H1 (cell line): Measurements from ENCODE around the gene GFRA4. TPM values are rescaled to one million over a fixed set of nuclear protein-coding genes. Genes with fewer than 3 reads are reported as not detected.

ENCODE experiments used
- CTCF ChIA-PET: fragments of 300-600 bp; sonication (Branson Sonifier 250); formaldehyde crosslinking; loops from one replicate; lab custom pipeline; 2021; ENCODE audit not compliant: partially characterized antibody; lab: Charles Lee
- POLR2A ChIA-PET: fragments of 300-600 bp; sonication (Branson Sonifier 250); formaldehyde crosslinking; loops from one replicate; lab custom pipeline; 2021; ENCODE audit warnings: inconsistent platforms; ENCODE audit not compliant: partially characterized antibody; lab: Charles Lee
- DNase-seq, 2 experiments: peaks; one replicate each; pipeline versions ENCODE4 v3.0.0 to v3.0.0-alpha.2; 2010 to 2022; ENCODE audit warnings: low spot score in 2 of 2, low read depth in 1 of 2, mixed read lengths in 1 of 2
- FAIRE-seq: peaks from 2 replicates; lab custom pipeline; 2011; peaks lifted over from hg19 to GRCh38; lab: Jason Lieb, UNC
- H2AFZ ChIP-seq: 2 replicates; pipeline ENCODE4 v1.8.1; 2012; ENCODE audit warnings: low read length, inconsistent platforms
- H2AK5ac ChIP-seq: 2 replicates; pipeline ENCODE4 v1.6.1; 2013; ENCODE audit warnings: low read depth, low read length
- H2BK120ac ChIP-seq: replicated peaks from 2 replicates; pipeline ENCODE3; 2013; ENCODE audit warnings: low read depth, low read length, inconsistent platforms
- H2BK12ac ChIP-seq: 2 replicates; pipeline ENCODE4 v1.6.1; 2013; ENCODE audit warnings: low read depth, low read length
- H2BK15ac ChIP-seq: 2 replicates; pipeline ENCODE4 v1.6.1; 2013; ENCODE audit warnings: low read length
- H2BK20ac ChIP-seq: 2 replicates; pipeline ENCODE4 v1.6.1; 2013; ENCODE audit warnings: low read length
- H2BK5ac ChIP-seq: 2 replicates; pipeline ENCODE4 v1.6.1; 2013; ENCODE audit warnings: low read depth, low read length
- H3K14ac ChIP-seq: 2 replicates; pipeline ENCODE4 v1.6.1; 2013; ENCODE audit warnings: inconsistent platforms; ENCODE audit not compliant: insufficient read length
- H3K18ac ChIP-seq: 2 replicates; pipeline ENCODE4 v1.6.1; 2013; ENCODE audit warnings: low read length; ENCODE audit errors: extremely low read depth
- H3K23ac ChIP-seq: 2 replicates; pipeline ENCODE4 v1.6.1; 2013; ENCODE audit warnings: inconsistent platforms; ENCODE audit not compliant: insufficient read length
- H3K23me2 ChIP-seq: 2 replicates; pipeline ENCODE4 v1.6.1; 2013; ENCODE audit warnings: low read depth, low read length
- H3K27ac ChIP-seq: 2 replicates; pipeline ENCODE4 v1.6.1; 2011; ENCODE audit warnings: low read depth, low read length, inconsistent platforms
- H3K27me3 ChIP-seq, 4 experiments: replicated peaks in 1 of 4; 1 replicate in 1 of 4; 2 replicates in 3 of 4; pipeline versions ENCODE4 v1.6.1 to v1.8.1; 2011 to 2013; ENCODE audit warnings: low read length in 3 of 4, mild to moderate bottlenecking in 3 of 4, inconsistent platforms in 2 of 4, mixed read lengths in 2 of 4, moderate library complexity in 1 of 4; ENCODE audit not compliant: control insufficient read depth in 3 of 4, insufficient read depth in 3 of 4; ENCODE audit errors: extremely low read depth in 1 of 4
- H3K36me3 ChIP-seq, 4 experiments: 2 replicates each; pipeline versions ENCODE4 v1.6.1 to v1.8.1; 2011 to 2013; ENCODE audit warnings: mild to moderate bottlenecking in 4 of 4, low read length in 3 of 4, moderate library complexity in 2 of 4, control low read depth in 1 of 4, inconsistent platforms in 1 of 4; ENCODE audit not compliant: insufficient read depth in 4 of 4, control insufficient read depth in 2 of 4
- H3K4ac ChIP-seq: replicated peaks from 2 replicates; pipeline ENCODE3; 2013; ENCODE audit warnings: low read length, low read depth, mixed read lengths, inconsistent platforms; ENCODE audit not compliant: insufficient read length
- H3K4me1 ChIP-seq, 4 experiments: replicated peaks in 1 of 4; 1 replicate in 1 of 4; 2 replicates in 3 of 4; pipeline versions ENCODE4 v1.6.1 to v1.8.1; 2011 to 2013; ENCODE audit warnings: low read length in 3 of 4, inconsistent platforms in 2 of 4, mixed read lengths in 1 of 4; ENCODE audit not compliant: insufficient read depth in 4 of 4, control insufficient read depth in 3 of 4
- H3K4me2 ChIP-seq, 2 experiments: 2 replicates each; pipeline versions ENCODE4 v1.6.1 to v1.8.1; 2011 to 2013; ENCODE audit warnings: low read depth in 2 of 2, low read length in 2 of 2, control low read depth in 1 of 2, inconsistent platforms in 1 of 2, mild to moderate bottlenecking in 1 of 2; ENCODE audit not compliant: insufficient read depth in 1 of 2
- H3K4me3 ChIP-seq, 4 experiments: fragments of 200-600, 300-600 bp in 1 of 4; sonication (generic), shearing (Covaris generic), sonication (Bioruptor Twin) in 1 of 4; 2 replicates each; pipeline versions ENCODE4 v1.5.1 to v1.8.1; 2011 to 2016; ENCODE audit warnings: low read length in 4 of 4, low read depth in 3 of 4, control low read depth in 2 of 4, inconsistent platforms in 2 of 4, mild to moderate bottlenecking in 2 of 4, mixed read lengths in 1 of 4, moderate library complexity in 1 of 4; ENCODE audit not compliant: insufficient read depth in 2 of 4; ENCODE audit errors: extremely low read depth in 1 of 4
- H3K56ac ChIP-seq: replicated peaks from 2 replicates; pipeline ENCODE3; 2013; ENCODE audit warnings: low read depth, mild to moderate bottlenecking, mixed read lengths, low read length, inconsistent platforms; ENCODE audit not compliant: insufficient read length
- H3K79me1 ChIP-seq: 2 replicates; pipeline ENCODE4 v1.6.1; 2013; ENCODE audit warnings: low read depth, low read length, control low read depth
- H3K79me2 ChIP-seq, 2 experiments: 2 replicates each; pipeline versions ENCODE4 v1.6.1 to v1.8.1; 2012 to 2013; ENCODE audit warnings: low read length in 2 of 2, mild to moderate bottlenecking in 2 of 2, inconsistent platforms in 1 of 2; ENCODE audit not compliant: insufficient read depth in 2 of 2, control insufficient read depth in 1 of 2
- H3K9ac ChIP-seq, 4 experiments: replicated peaks in 1 of 4; 1 replicate in 1 of 4; 2 replicates in 3 of 4; pipeline versions ENCODE4 v1.6.1 to v1.8.1; 2011 to 2013; ENCODE audit warnings: low read depth in 3 of 4, low read length in 3 of 4, control low read depth in 2 of 4, mild to moderate bottlenecking in 2 of 4, moderate library complexity in 2 of 4, inconsistent platforms in 1 of 4; ENCODE audit errors: extremely low read depth in 1 of 4
- H3K9me3 ChIP-seq, 2 experiments: 2 replicates each; pipeline versions ENCODE4 v1.6.1 to v1.8.1; 2012 to 2013; ENCODE audit warnings: mild to moderate bottlenecking in 2 of 2, moderate library complexity in 2 of 2, control low read depth in 1 of 2, inconsistent platforms in 1 of 2, low read depth in 1 of 2, low read length in 1 of 2, mixed read lengths in 1 of 2; ENCODE audit not compliant: insufficient read depth in 2 of 2
- H4K20me1 ChIP-seq, 2 experiments: replicated peaks in 1 of 2; 2 replicates each; pipeline versions ENCODE3 to v1.8.1; 2011 to 2013; ENCODE audit warnings: inconsistent platforms in 2 of 2, low read length in 2 of 2, mild to moderate bottlenecking in 1 of 2; ENCODE audit not compliant: insufficient read depth in 2 of 2, control insufficient read depth in 1 of 2
- H4K5ac ChIP-seq: 2 replicates; pipeline ENCODE4 v1.6.1; 2013; ENCODE audit warnings: low read length, low read depth, mixed read lengths, inconsistent platforms; ENCODE audit not compliant: insufficient read length
- H4K8ac ChIP-seq: 2 replicates; pipeline ENCODE4 v1.8.0; 2013; ENCODE audit warnings: mild to moderate bottlenecking, moderate library complexity, low read length, inconsistent platforms; ENCODE audit not compliant: insufficient read depth; ENCODE audit errors: extremely low read depth
- H4K91ac ChIP-seq: replicated peaks from 2 replicates; pipeline ENCODE3; 2013; ENCODE audit warnings: low read length, mixed read lengths, inconsistent platforms; ENCODE audit not compliant: insufficient read length
- EP300 ChIP-seq, 2 experiments: IDR thresholded peaks; 1 replicate in 1 of 2; 2 replicates in 1 of 2; pipeline ENCODE4 v1.6.1; 2011 to 2012; ENCODE audit warnings: low read depth in 2 of 2, low read length in 2 of 2, mild to moderate bottlenecking in 2 of 2, borderline replicate concordance in 1 of 2, inconsistent platforms in 1 of 2, moderate library complexity in 1 of 2
- GABPA ChIP-seq: IDR thresholded peaks from 2 replicates; pipeline ENCODE4 v1.6.1; 2011; ENCODE audit warnings: mild to moderate bottlenecking, low read length, moderate library complexity, borderline replicate concordance; ENCODE audit not compliant: insufficient read depth
- HDAC2 ChIP-seq, 2 experiments: fragments of 300-600 bp in 1 of 2; sonication (generic) in 1 of 2; IDR thresholded peaks; 2 replicates each; pipeline ENCODE4 v1.6.1; 2011 to 2012; ENCODE audit warnings: low read depth in 2 of 2, low read length in 2 of 2, mild to moderate bottlenecking in 2 of 2, moderate library complexity in 2 of 2, borderline replicate concordance in 1 of 2, inconsistent platforms in 1 of 2
- MAX ChIP-seq: IDR thresholded peaks from 2 replicates; pipeline ENCODE4 v1.6.1; 2012; ENCODE audit warnings: inconsistent platforms
- PHF8 ChIP-seq: fragments of 200-600 bp; sonication (generic); conservative IDR thresholded peaks from 2 replicates; pipeline ENCODE4 v1.7.1; 2012; ENCODE audit warnings: low read depth, mild to moderate bottlenecking, inconsistent platforms, low read length, moderate library complexity
- WGBS, 2 experiments: shearing (Covaris generic) in 1 of 2; methylation state at CpG; one replicate each; pipeline versions ENCODE4 v1.1.6 to v1.1.7; 2013 to 2015; ENCODE audit warnings: low lambda C conversion rate in 2 of 2, mixed read lengths in 2 of 2, inconsistent platforms in 1 of 2, low coverage in 1 of 2, missing lambda C conversion rate in 1 of 2; ENCODE audit not compliant: insufficient replicate concordance in 2 of 2, insufficient coverage in 1 of 2, insufficient read length in 1 of 2; ENCODE audit errors: extremely low coverage in 1 of 2, missing lambda C conversion rate in 1 of 2; 5-methylcytosine and 5-hydroxymethylcytosine counted together
- polyA plus RNA-seq, 7 experiments: library from polyadenylated mRNA; depleted of rRNA in 3 of 7; stranded (reverse) in 5 of 7; unstranded in 2 of 7; fragments of >200 nt in 5 of 7; fragments of 200-250 nt in 2 of 7; gene quantifications; 1 replicate in 5 of 7; 2 replicates in 1 of 7; 4 replicates in 1 of 7; pipeline versions ENCODE4 v1.2.1 to v1.2.3, GENCODE V29; 2011 to 2013; ENCODE audit warnings: missing spikeins in 2 of 7, mixed read lengths in 2 of 7
- total RNA-seq: library from RNA; stranded (reverse); fragmentation: NEBNext Ultra II Directional; extraction: Animal tissue kit (Norgen Biotek cat#: 25700); gene quantifications from 2 replicates; pipeline ENCODE4 v1.2.1, GENCODE V29; 2021
- TF ChIP-seq, protein P1 (sequence below), 3 experiments: IDR thresholded peaks; 1 replicate in 2 of 3; 2 replicates in 1 of 3; pipeline versions ENCODE4 v1.5.1 to v1.6.1; 2011; ENCODE audit warnings: low read length in 3 of 3, mild to moderate bottlenecking in 3 of 3, inconsistent platforms in 2 of 3, low read depth in 1 of 3, moderate library complexity in 1 of 3; ENCODE audit not compliant: insufficient read depth in 1 of 3; ENCODE audit errors: control extremely low read depth in 1 of 3

Gene GFRA4
- total and polyA plus RNA-seq, 2 of the 8 experiments (the other 6 are each of a cell fraction or from before 2014, with no cell fraction given): 0.05 TPM; not detected in 1

GRCh38 chr20:3673221-3674070, 10.2 kb upstream of the GFRA4 start:
- peaks cover 9% of the 10 kb centered on the region; the same call in 1 of the 2 replicates for H3K23me2 ChIP-seq
- ChIA-PET CTCF (interaction anchor here (0.7 to 45.1 kb wide), 10 partner anchors 6 to 145 kb away, joined by 3 to 1432 read pairs (median 6); partner anchors contain the start of genes ADAM33, ADISSP and SIGLEC1), POLR2A (interaction anchor here (1.2 to 1.3 kb wide), 3 partner anchors 8 to 94 kb away, joined by 3 read pairs; partner anchors contain the start of genes ADAM33 and ADISSP)
- peaks cover 0 to 13% (median 3%) of the 10 kb centered on the region in 4 experiments; a peak in 4 of 7 replicates for H3K4me1 ChIP-seq
- no peak overlapping the region for H3K9ac ChIP-seq
- no peaks in the 10 kb centered on the region for H3K36me3 ChIP-seq
- H2AFZ ChIP-seq: no peak overlapping the region
- H3K9me3 ChIP-seq: no peaks in the 10 kb centered on the region
- H2BK20ac ChIP-seq: no peak overlapping the region
- no peak overlapping the region for H4K5ac ChIP-seq
- H3K23ac ChIP-seq: no peak overlapping the region
- H4K20me1 ChIP-seq: peaks cover 0 to 3% of the 10 kb centered on the region in 2 experiments
- WGBS, 2 experiments: 89% methylated on average over 38 of the region's 90 CpGs; no CpG with 5 or more reads in 1 of the 2 experiments
- no peak overlapping the region for H3K56ac ChIP-seq
- peaks cover 6 to 25% (median 19%) of the 10 kb centered on the region in 4 experiments; a peak in 6 of 7 replicates for H3K27me3 ChIP-seq
- H3K79me2 ChIP-seq: no peaks in the 10 kb centered on the region
- DNase-seq (no peak), FAIRE-seq (no peak)
- H3K27ac ChIP-seq: no peak overlapping the region
- H3K4me3 ChIP-seq: peak overlapping the region in 2 of 4 experiments; percentile 42 to 56; a peak in 3 of 8 replicates
- no peak overlapping the region for H2AK5ac ChIP-seq
- H2BK5ac ChIP-seq: no peak overlapping the region
- H3K14ac ChIP-seq: no peak overlapping the region
- no peak overlapping the region for H3K4ac ChIP-seq
- no peaks in the 10 kb centered on the region for H3K79me1 ChIP-seq
- H4K91ac ChIP-seq: no peak overlapping the region
- H2BK12ac ChIP-seq: no peak overlapping the region
- no peak overlapping the region for H2BK15ac ChIP-seq
- H3K4me2 ChIP-seq: peak overlapping the region; percentile 74 to 81; a peak in 3 of 4 replicates
- H3K18ac ChIP-seq: no peak overlapping the region
- peak overlapping the region; percentile 36; the same call in 1 of the 2 replicates for H4K8ac ChIP-seq
- no peak overlapping the region for H2BK120ac ChIP-seq
- TF ChIP-seq HDAC2 (IDR thresholded peaks at IDR 0.05; ENCODE audit: borderline replicate concordance in 1 of 2, low read depth in 2 of 2, low read length in 2 of 2): 0 out of 4 replicates have a peak, but pooled peaks of 1 of the 2 experiments have one; percentile 12
- TF ChIP-seq GABPA: peak; percentile 31; the same call in 1 of the 2 replicates
- no peak for TF ChIP-seq EP300 (IDR thresholded peaks at IDR 0.05; ENCODE audit: borderline replicate concordance in 1 of 2, low read depth in 2 of 2, low read length in 2 of 2)
- TF ChIP-seq, protein P1, sequence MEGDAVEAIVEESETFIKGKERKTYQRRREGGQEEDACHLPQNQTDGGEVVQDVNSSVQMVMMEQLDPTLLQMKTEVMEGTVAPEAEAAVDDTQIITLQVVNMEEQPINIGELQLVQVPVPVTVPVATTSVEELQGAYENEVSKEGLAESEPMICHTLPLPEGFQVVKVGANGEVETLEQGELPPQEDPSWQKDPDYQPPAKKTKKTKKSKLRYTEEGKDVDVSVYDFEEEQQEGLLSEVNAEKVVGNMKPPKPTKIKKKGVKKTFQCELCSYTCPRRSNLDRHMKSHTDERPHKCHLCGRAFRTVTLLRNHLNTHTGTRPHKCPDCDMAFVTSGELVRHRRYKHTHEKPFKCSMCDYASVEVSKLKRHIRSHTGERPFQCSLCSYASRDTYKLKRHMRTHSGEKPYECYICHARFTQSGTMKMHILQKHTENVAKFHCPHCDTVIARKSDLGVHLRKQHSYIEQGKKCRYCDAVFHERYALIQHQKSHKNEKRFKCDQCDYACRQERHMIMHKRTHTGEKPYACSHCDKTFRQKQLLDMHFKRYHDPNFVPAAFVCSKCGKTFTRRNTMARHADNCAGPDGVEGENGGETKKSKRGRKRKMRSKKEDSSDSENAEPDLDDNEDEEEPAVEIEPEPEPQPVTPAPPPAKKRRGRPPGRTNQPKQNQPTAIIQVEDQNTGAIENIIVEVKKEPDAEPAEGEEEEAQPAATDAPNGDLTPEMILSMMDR (IDR thresholded peaks at IDR 0.05; ENCODE audit: control extremely low read depth in 1 of 3, insufficient read depth in 1 of 3, low read depth in 1 of 3, low read length in 3 of 3): no peak
- TF ChIP-seq PHF8: no peak
- TF ChIP-seq MAX: 0 out of 2 replicates have a peak, but pooled peaks have one; percentile 19
